Neural cell (in vitro differentiated cells): ENCODE data around the gene HS6ST2. TPM values are rescaled to one million over a fixed set of nuclear protein-coding genes. Genes with fewer than 3 reads are reported as not detected.

Experiments used
- H2AFZ ChIP-seq: fragments of 200-600, 300-800 bp; sonication (generic), shearing (Covaris generic); 2 replicates; pipeline ENCODE4 v1.6.0; 2014; ENCODE audit warnings: low read depth, mild to moderate bottlenecking, antibody characterized with exemption, low read length, moderate library complexity
- H3F3A ChIP-seq: fragments of 200-600 bp; shearing (Covaris generic); 2 replicates; pipeline ENCODE4 v1.6.1; 2016; ENCODE audit warnings: mild to moderate bottlenecking, moderate library complexity, mixed read lengths, antibody characterized with exemption, low read length; ENCODE audit not compliant: insufficient read depth, poor library complexity, severe bottlenecking
- H3K27ac ChIP-seq: fragments of 200-600, 300-800 bp; sonication (generic), shearing (Covaris generic); 2 replicates; pipeline ENCODE4 v1.5.1; 2014; ENCODE audit warnings: mild to moderate bottlenecking, low read length, moderate library complexity
- H3K27me3 ChIP-seq: fragments of 300-800, 200-600 bp; sonication (generic), shearing (Covaris generic); 2 replicates; pipeline ENCODE4 v1.6.0; 2014; ENCODE audit warnings: mild to moderate bottlenecking, low read depth, low read length, moderate library complexity; ENCODE audit not compliant: insufficient read depth
- H3K36me3 ChIP-seq: fragments of 300-800, 200-600 bp; sonication (generic), shearing (Covaris generic); 2 replicates; pipeline ENCODE4 v1.5.1; 2014; ENCODE audit warnings: mild to moderate bottlenecking, antibody characterized with exemption, low read length, moderate library complexity; ENCODE audit not compliant: insufficient read depth
- H3K4me2 ChIP-seq: fragments of 300-800, 200-600 bp; sonication (generic), shearing (Covaris generic); 2 replicates; pipeline ENCODE4 v1.6.0; 2014; ENCODE audit warnings: mild to moderate bottlenecking, low read length
- H3K4me3 ChIP-seq: fragments of 300-800, 200-600 bp; sonication (generic), shearing (Covaris generic); 2 replicates; pipeline ENCODE4 v1.5.1; 2014; ENCODE audit warnings: mild to moderate bottlenecking, low read length, moderate library complexity
- H3K79me2 ChIP-seq: fragments of 200-600 bp; shearing (Covaris generic); replicated peaks from 2 replicates; pipeline ENCODE4 v1.6.0; 2014; ENCODE audit warnings: mild to moderate bottlenecking, low read length, moderate library complexity; ENCODE audit not compliant: insufficient read depth
- H3K9ac ChIP-seq: fragments of 300-800, 200-600 bp; sonication (generic), shearing (Covaris generic); 2 replicates; pipeline ENCODE4 v1.6.1; 2016; ENCODE audit warnings: mild to moderate bottlenecking, low read length, mixed read lengths
- H3K9me2 ChIP-seq: fragments of 200-600 bp; shearing (Covaris generic); 2 replicates; pipeline ENCODE4 v1.6.1; 2016; ENCODE audit warnings: mild to moderate bottlenecking, low read length, mixed read lengths; ENCODE audit not compliant: insufficient read depth
- H3K9me3 ChIP-seq: fragments of 200-600, 300-800 bp; sonication (generic), shearing (Covaris generic); 2 replicates; pipeline ENCODE4 v1.6.1; 2016; ENCODE audit warnings: mild to moderate bottlenecking, mixed run types, low read length, moderate library complexity, mixed read lengths
- H4K20me1 ChIP-seq: fragments of 200-600 bp; shearing (Covaris generic); 2 replicates; pipeline ENCODE4 v1.6.1; 2016; ENCODE audit warnings: mild to moderate bottlenecking, mixed run types; ENCODE audit not compliant: insufficient read depth
- EP300 ChIP-seq: fragments of 450-650 bp; conservative IDR thresholded peaks from 2 replicates; pipeline ENCODE4 v1.6.1; 2014; ENCODE audit warnings: antibody characterized with exemption, mild to moderate bottlenecking, moderate library complexity; ENCODE audit not compliant: poor library complexity, severe bottlenecking
- EZH2 ChIP-seq: fragments of 200-600, 300-800 bp; shearing (Covaris generic), sonication (generic); IDR thresholded peaks from 2 replicates; pipeline ENCODE4 v1.6.1; 2014; ENCODE audit warnings: antibody characterized with exemption, low read length, borderline replicate concordance, mild to moderate bottlenecking; ENCODE audit not compliant: insufficient read depth, poor library complexity, severe bottlenecking
- MXI1 ChIP-seq: fragments of 450-650 bp; conservative IDR thresholded peaks from 2 replicates; pipeline ENCODE4 v1.6.1; 2014; ENCODE audit warnings: antibody characterized with exemption, mild to moderate bottlenecking; ENCODE audit not compliant: poor library complexity, severe bottlenecking
- POLR2AphosphoS5 ChIP-seq: IDR thresholded peaks from 2 replicates; pipeline ENCODE4 v1.6.1; 2012
- RAD21 ChIP-seq: fragments of 450-650 bp; conservative IDR thresholded peaks from 2 replicates; pipeline ENCODE4 v1.6.1; 2014; ENCODE audit warnings: antibody characterized with exemption, mild to moderate bottlenecking, moderate library complexity
- SMC3 ChIP-seq: fragments of 450-650 bp; conservative IDR thresholded peaks from 2 replicates; pipeline ENCODE4 v1.6.1; 2014; ENCODE audit warnings: antibody characterized with exemption, mild to moderate bottlenecking, moderate library complexity; ENCODE audit not compliant: poor library complexity
- TAF1 ChIP-seq: IDR thresholded peaks from 2 replicates; pipeline ENCODE4 v1.6.1; 2012; ENCODE audit warnings: low read depth
- polyA plus RNA-seq: library from polyadenylated mRNA; depleted of rRNA; stranded (reverse); fragments of >200 nt; gene quantifications from 2 replicates; pipeline ENCODE4 v1.2.3, GENCODE V29; 2014
- TF ChIP-seq, protein P1 (sequence below): IDR thresholded peaks from 2 replicates; pipeline ENCODE4 v1.6.1; 2012; ENCODE audit warnings: borderline replicate concordance
- TF ChIP-seq, protein P2 (sequence below): fragments of 450-650 bp; IDR thresholded peaks from 2 replicates; pipeline ENCODE4 v1.5.1; 2014; ENCODE audit warnings: antibody characterized with exemption, mild to moderate bottlenecking, moderate library complexity; ENCODE audit not compliant: poor library complexity, severe bottlenecking

HS6ST2 gene
- polyA plus RNA-seq, 1 donor from 2014 or later = 43.0 TPM

DNA sequence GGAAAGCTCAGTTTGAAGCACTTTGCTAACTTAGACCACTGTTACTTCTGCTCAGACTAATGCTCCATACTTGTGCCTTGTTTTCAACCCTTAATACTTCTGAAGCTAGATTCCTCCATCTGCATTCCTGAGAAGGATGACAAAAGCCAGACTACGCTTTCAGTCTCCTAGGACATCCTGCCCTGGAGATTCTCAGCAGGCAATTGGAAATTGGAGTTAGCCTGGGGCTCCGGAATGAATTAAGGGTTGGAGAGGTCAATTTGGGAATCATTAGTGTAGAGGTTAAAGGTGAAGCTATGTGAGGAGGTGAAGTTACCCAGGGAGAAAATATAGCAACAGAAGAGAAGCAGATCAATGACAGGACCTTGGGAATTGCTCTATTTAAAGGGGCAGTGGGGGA lies 253.7 kb downstream of the HS6ST2 start:
- TF ChIP-seq SMC3 = no peak
- TF ChIP-seq, protein P1, sequence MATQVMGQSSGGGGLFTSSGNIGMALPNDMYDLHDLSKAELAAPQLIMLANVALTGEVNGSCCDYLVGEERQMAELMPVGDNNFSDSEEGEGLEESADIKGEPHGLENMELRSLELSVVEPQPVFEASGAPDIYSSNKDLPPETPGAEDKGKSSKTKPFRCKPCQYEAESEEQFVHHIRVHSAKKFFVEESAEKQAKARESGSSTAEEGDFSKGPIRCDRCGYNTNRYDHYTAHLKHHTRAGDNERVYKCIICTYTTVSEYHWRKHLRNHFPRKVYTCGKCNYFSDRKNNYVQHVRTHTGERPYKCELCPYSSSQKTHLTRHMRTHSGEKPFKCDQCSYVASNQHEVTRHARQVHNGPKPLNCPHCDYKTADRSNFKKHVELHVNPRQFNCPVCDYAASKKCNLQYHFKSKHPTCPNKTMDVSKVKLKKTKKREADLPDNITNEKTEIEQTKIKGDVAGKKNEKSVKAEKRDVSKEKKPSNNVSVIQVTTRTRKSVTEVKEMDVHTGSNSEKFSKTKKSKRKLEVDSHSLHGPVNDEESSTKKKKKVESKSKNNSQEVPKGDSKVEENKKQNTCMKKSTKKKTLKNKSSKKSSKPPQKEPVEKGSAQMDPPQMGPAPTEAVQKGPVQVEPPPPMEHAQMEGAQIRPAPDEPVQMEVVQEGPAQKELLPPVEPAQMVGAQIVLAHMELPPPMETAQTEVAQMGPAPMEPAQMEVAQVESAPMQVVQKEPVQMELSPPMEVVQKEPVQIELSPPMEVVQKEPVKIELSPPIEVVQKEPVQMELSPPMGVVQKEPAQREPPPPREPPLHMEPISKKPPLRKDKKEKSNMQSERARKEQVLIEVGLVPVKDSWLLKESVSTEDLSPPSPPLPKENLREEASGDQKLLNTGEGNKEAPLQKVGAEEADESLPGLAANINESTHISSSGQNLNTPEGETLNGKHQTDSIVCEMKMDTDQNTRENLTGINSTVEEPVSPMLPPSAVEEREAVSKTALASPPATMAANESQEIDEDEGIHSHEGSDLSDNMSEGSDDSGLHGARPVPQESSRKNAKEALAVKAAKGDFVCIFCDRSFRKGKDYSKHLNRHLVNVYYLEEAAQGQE = no peak

DNA sequence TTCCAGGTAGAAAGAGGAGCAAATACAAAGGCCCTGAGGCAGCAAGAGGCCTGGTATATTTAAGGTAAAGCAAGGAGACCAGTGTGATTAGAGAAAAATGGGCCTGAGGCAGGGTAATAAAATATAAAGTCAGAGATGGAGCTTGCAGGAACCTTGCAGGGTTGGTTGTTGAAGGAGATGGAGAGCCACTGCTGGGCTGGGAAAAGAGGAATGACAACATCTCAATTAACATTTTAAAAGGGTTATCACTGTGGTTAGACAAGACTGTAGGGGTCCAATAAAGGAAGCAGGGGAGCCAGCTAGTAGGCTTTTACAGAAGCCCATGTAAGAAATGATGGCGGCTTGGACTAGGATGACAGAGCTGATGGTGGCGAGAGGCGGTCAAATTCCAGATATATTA lies 264.0 kb downstream of the HS6ST2 start:
- Histone ChIP-seq H4K20me1 (no peaks in the 10 kb centered on the region), H3K9ac (no peak overlapping the region), H2AFZ (no peak overlapping the region), H3K4me2 (no peak overlapping the region), H3K9me3 (no peaks in the 10 kb centered on the region), H3K4me3 (no peak overlapping the region), H3K79me2 (no peaks in the 10 kb centered on the region), H3K27me3 (no peaks in the 10 kb centered on the region), H3K27ac (no peak overlapping the region), H3K9me2 (no peaks in the 10 kb centered on the region), H3F3A (no peaks in the 10 kb centered on the region), H3K36me3 (no peaks in the 10 kb centered on the region)
- TF ChIP-seq SMC3 (no peak), POLR2AphosphoS5 (no peak), EZH2 (no peak), MXI1 (no peak), TAF1 (no peak), RAD21 (no peak), EP300 (no peak)
- TF ChIP-seq, protein P2, sequence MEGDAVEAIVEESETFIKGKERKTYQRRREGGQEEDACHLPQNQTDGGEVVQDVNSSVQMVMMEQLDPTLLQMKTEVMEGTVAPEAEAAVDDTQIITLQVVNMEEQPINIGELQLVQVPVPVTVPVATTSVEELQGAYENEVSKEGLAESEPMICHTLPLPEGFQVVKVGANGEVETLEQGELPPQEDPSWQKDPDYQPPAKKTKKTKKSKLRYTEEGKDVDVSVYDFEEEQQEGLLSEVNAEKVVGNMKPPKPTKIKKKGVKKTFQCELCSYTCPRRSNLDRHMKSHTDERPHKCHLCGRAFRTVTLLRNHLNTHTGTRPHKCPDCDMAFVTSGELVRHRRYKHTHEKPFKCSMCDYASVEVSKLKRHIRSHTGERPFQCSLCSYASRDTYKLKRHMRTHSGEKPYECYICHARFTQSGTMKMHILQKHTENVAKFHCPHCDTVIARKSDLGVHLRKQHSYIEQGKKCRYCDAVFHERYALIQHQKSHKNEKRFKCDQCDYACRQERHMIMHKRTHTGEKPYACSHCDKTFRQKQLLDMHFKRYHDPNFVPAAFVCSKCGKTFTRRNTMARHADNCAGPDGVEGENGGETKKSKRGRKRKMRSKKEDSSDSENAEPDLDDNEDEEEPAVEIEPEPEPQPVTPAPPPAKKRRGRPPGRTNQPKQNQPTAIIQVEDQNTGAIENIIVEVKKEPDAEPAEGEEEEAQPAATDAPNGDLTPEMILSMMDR = no peak
- TF ChIP-seq, protein P1 = no peak

More for the DNA sequence above, 253.7 kb downstream of the HS6ST2 start:
- Histone ChIP-seq H2AFZ (no peak overlapping the region), H4K20me1 (no peaks in the 10 kb centered on the region), H3F3A (no peaks in the 10 kb centered on the region), H3K9me2 (no peaks in the 10 kb centered on the region), H3K27ac (no peak overlapping the region), H3K4me2 (no peak overlapping the region), H3K9ac (no peak overlapping the region), H3K79me2 (no peaks in the 10 kb centered on the region), H3K27me3 (no peaks in the 10 kb centered on the region), H3K36me3 (no peaks in the 10 kb centered on the region), H3K4me3 (no peak overlapping the region), H3K9me3 (no peaks in the 10 kb centered on the region)
